GM12864 (cell line): ENCODE data around the gene ACOD1.

Experiments used
- DNase-seq: peaks from one replicate; pipeline ENCODE4 v3.0.0-alpha.2; 2011; ENCODE audit warnings: low read depth
- H3K4me3 ChIP-seq: 2 replicates; pipeline ENCODE4 v1.5.1; 2011; ENCODE audit warnings: mild to moderate bottlenecking, low read depth, low read length, control low read depth
- CTCF ChIP-seq: IDR thresholded peaks from 2 replicates; pipeline ENCODE4 v1.5.1; 2011; ENCODE audit warnings: low read depth, mild to moderate bottlenecking, moderate library complexity, low read length, control low read depth, inconsistent platforms; ENCODE audit errors: missing control alignments

Gene ACOD1

GRCh38 chr13:76973920-76974617, 25.8 kb downstream of the ACOD1 start:
- TF ChIP-seq CTCF = no peak
- no peak overlapping the region for H3K4me3 ChIP-seq
- no peak for DNase-seq

DNA sequence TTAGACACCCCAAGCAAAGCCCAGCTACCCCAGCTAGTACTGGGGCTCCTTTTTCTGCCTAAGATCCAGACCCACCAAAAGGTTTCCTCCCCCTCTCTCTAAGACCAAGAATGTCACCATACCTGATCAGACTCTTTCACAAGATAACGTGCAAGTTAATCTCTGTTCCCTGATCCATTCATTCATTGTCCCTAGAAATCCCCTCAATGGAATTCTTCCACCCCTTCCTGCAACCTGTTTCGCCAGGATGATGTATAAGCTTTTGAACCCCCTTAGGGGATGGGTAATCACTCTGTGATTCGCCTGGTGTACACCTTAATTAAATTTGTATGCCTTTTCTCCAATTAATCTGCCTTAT, 26.3 kb downstream of the ACOD1 start:
- no peak for DNase-seq
- no peak overlapping the region for H3K4me3 ChIP-seq

DNA sequence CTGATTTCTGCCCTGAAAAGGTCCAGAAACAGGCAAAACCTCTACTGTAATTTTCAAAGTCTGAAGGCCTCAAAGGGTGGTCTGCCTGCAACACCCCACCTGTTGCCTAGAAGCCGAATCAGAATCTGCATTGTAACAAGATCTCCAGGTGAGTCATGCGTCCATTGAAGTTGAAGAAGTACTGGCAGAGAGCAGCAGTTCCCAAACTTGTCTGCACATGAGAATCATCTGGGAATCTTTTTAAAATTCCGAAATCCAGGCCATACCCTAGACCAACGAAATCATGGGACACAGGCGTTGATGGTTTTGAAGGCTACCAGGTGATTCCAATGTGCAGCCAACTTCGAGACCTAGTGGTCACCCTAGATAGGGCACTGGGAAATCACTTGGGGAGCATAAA, 27.6 kb downstream of the ACOD1 start:
- no peak for TF ChIP-seq CTCF
- DNase-seq = no peak
- no peak overlapping the region for H3K4me3 ChIP-seq

More for the DNA sequence above, 26.3 kb downstream of the ACOD1 start:
- TF ChIP-seq CTCF = no peak

GRCh38 chr13:76976490-76976889, 28.2 kb downstream of the ACOD1 start:
- TF ChIP-seq CTCF = no peak
- H3K4me3 ChIP-seq = no peak overlapping the region
- no peak for DNase-seq

DNA sequence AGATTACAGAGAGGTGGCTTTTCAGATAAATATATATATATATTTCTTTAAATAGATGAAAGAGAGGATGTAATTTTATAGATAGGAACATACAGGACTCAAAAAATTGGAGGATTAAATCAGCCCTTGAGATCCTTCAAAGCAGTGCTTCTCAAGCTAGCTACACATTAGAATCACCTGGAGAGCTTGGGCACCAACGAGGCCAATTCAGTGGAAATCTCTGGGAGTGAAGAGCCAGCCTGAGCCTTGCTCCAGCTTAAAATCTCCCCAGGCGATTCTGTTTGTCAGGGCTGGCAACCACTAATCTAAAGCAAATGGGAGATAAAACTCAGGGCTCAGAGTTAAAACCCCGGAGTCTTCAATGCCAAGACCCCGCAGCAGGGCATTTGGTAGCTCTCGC, 28.6 kb downstream of the ACOD1 start:
- TF ChIP-seq CTCF = no peak

GRCh38 chr13:76980075-76980718, 31.9 kb downstream of the ACOD1 start:
- no peak overlapping the region for H3K4me3 ChIP-seq
- DNase-seq = no peak
- peak; percentile 95 for TF ChIP-seq CTCF

More for the DNA sequence above, 28.6 kb downstream of the ACOD1 start:
- H3K4me3 ChIP-seq = no peak overlapping the region
- DNase-seq = no peak

DNA sequence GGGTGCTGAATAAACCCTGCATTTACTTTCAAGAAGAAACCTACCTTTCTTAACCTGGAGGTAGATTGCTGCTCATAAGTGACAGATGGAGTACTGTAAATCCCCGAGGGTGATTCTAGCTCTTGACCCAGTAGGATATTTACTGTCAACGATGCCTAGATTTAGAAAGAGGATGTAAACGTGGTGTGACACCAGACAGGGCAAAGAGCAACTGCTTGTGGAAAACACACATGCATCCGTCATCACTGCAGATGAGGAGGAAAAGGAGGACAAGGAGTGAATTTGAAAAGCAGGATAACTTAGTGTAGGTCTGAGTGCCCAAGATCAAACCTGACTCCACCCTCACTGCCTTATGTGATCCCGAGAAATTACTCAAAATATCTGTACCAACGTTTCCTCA, 33.8 kb downstream of the ACOD1 start:
- no peak for DNase-seq
- no peak overlapping the region for H3K4me3 ChIP-seq
- TF ChIP-seq CTCF = no peak
